Suppressor macrophage treated with lipopolysaccharide for 1 hour (primary cell): ENCODE data around the gene TEKTIP1.

Experiments
- DNase-seq, 3 donors: peaks; one replicate each; pipeline ENCODE4 v3.0.0-alpha.2; 2020 to 2022

TEKTIP1 gene

DNA sequence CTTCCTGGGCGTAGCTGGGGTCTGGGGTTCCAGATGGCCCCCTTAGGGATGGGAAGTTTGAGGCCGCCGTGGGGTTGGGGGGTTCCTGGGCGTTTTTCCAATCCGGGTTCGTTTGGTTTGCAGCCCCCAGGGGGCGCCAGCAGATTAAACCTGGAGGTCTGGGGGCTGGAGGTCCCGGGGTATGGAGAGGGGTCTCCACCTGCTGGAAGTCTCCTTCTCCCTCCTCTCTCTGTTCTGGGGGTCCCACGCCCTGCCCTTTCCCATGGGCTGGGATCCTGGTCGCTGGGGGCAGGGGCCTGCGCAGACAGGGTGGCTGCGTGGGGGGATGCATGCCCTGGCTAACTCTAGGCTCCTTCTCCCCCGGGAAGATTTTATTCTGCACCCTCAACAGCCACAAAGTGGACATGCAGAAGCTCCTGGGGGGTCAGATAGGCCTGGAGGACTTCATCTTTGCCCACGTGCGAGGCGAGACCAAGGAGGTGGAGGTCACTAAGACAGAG lies 47.2 kb downstream of the TEKTIP1 start:
- DNase-seq: peak; percentile 37 to 68 (median 46)

DNA sequence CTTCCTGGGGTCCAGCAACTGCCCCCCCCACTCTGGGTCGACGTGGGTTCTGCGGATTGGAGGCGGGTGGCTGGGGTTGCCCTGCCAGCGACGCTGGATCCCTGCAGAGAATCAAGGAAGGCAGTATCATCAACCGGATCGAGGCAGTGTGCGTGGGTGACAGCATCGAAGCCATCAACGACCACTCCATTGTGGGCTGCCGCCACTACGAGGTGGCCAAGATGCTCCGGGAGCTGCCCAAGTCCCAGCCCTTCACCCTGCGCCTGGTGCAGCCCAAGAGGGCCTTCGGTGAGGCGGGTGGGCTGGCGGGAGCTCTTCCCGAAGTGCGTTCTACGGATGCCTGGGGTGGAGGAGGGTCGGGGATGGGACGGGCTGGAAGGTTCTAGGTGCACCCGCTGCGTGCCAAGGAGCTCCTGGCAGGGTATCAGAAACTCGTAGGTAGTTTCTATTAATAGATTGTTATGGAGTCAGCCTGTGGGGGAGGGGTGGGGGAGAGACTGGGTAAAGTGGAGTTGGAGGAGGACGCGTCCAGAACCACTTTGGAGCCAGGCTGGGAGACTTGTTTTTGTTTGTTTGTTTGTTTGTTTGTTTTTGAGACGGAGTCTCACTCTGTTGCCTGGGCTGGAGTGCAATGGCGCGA lies 47.9 kb downstream of the TEKTIP1 start:
- no peak for DNase-seq

DNA sequence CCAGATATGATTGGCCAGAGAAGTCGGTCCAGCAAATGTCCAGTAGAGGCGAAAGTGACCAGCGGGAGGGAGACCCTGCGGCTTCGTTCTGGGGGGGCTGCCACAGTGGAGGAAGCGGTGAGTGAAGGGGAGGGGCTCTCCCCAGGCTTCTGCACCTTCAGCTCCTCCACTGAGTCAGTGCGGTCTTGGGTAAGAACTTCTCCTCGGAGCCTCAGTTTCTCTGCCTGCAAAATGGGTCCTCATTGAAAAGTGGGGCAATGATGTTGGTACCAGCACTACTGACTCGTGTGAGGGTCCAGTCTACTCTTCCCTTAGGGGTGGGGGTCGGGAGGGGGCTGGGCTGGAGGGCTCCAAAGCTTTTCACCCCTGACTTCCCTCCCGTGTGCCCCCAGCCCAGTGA lies 50.5 kb downstream of the TEKTIP1 start:
- no peak for DNase-seq

DNA sequence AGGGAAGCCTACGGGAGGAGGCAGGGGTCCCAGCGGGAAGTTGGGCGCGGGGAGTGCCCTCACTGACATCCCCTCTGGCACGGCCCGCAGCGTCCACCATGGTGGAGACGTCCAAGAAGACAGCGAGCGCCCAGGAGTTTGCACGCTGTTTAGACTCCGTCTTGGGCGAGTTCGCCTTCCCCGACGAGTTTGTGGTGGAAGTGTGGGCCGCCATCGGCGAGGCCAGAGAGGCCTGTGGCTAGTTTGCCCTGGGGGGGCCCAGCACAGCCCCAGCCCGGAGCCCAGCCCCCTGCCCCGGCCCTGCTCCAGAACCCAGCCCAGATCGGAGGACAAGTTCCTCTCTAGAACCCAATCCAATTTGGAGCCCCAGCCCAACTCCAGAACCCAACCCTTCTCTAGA lies 51.0 kb downstream of the TEKTIP1 start:
- DNase-seq: no peak

DNA sequence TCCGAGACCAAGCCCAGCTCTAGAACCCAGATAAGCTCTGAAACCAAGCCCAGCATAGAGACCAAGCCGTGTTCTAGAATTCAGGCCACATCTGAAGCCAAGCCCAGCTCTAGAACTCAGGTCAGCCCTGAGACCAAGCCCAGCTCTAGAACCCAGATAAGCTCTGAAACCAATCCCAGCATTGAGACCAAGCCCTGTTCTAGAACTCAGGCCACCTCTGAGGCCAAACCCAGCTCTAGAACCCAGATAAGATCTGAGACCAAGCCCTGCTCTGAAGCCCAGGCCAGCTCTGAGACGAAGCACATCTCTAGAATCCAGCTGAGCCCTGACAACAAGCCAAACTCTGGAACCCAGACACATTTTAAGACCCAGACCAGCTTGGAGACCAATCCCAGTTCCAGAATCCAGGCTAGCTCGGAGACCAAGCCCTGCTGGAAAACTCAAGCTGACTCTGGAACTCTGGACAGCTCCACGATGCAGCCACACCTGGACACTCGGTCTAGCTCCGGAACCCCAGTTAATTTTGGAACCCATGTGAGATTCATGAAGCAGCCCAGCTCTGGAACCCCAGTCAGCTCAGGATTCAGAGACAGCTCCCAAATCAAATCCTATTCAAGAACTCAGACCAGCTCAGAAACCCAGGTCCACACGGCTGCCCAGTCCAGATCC lies 52.2 kb downstream of the TEKTIP1 start:
- DNase-seq: no peak

DNA sequence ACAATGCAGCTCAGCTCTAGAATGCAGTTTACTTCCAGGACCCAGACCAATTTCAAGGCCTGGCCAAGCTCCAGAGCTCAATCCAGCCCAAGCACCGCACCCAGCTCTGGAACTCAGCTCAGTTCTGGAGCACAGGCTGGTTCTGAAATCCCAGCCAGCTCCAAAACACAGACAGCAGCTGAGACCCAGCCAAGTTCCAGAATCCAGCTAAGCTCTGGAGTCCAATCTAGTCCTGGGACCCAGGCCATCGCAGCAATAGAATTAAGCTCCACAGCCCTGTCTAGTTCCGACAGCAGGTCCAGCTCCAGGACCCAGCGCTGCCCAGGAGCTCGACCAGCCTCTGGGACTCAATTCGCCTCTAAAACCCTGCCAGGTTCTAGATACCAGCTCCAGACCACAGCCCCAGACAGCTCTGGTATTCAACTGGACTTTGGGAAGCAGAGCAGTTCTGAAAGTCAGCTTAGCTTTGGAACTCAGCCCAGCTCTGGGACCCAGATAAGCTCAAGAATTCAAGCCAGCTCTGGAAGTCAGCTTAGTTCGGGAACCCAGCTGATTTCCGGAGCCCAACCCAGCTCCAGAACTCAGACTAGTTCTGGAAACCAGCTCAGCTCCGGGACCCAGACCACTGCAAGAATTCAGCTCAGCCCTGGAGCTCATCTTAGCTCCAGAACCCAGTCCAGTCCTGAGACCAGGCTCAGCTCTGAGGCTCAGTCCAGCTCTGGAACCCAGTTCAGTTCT lies 53.1 kb downstream of the TEKTIP1 start:
- no peak for DNase-seq

DNA sequence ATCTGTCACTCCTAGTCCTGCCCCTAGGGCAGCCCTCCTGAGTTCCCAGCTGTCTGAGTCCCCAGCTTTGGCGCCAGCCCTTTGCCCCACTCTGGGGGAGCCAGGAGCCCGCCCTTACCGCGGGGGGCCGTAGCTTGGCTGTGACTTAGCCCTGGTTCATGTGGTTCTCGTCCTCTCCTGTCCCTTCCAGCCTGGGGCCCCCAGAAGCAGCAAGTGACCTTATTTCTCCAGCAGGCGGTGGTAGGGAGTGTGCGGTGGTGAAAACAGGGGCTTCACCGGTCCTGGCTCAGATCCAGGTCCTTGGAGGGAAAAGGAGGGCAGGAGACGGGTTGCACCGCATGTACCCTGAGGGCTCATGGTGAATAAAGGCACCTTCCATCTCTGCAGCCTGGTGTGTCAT lies 54.2 kb downstream of the TEKTIP1 start:
- DNase-seq: no peak
